Stimulated activated CD4-positive, alpha-beta T cell treated with anti-CD3 and anti-CD28 coated beads, Interleukin-12 subunit alpha, Interleukin-12 subunit beta, amount 100 ng/mL, for 24 hours (primary cell): ENCODE results near the gene ANKRD40.

Experiments used
- DNase-seq, 2 experiments: peaks; one replicate each; pipeline ENCODE4 v3.0.0-alpha.2; 2020; ENCODE audit warnings: low read depth in 2 of 2

Gene ANKRD40

DNA sequence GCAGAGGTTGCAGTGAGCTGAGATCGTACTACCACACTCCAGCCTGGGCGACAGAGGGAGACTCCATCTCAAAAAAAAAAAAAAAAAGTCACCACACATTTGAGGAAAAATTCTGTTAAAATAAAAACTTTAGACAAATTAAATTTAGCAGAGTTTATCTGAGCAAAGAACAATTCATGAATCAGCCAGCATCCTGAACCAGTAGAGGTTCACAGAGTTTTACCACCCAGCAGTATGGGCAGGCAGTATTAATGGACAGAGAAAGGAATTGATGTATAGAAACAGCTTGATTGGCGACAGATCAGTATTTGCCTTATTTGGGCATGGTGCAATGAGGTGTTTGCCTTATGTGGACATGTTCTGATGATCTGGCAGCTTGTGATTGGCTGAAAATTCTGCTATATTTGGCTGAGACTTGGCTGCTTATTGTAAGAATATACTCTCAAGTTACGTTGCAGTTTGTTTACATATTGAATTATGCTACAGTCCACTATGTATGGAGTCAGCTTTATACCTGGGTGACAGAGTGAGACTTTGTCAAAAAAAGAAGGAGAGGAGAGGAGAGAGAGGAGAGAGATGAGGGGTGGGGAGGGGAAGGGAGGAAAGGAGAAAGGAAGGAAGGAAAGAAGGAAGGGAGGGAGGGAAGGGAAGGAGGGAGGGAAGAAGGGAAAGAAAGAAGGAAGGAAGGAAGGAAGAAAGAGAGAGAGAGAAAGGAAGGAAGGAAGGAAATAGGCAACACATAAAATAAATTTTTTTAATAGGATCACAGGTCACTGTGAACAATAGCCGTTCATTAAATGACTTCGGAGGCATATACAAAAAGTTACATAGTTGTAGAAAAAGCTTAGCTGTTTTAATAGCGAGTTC lies 58.4 kb downstream of the ANKRD40 start:
- no peak for DNase-seq

DNA sequence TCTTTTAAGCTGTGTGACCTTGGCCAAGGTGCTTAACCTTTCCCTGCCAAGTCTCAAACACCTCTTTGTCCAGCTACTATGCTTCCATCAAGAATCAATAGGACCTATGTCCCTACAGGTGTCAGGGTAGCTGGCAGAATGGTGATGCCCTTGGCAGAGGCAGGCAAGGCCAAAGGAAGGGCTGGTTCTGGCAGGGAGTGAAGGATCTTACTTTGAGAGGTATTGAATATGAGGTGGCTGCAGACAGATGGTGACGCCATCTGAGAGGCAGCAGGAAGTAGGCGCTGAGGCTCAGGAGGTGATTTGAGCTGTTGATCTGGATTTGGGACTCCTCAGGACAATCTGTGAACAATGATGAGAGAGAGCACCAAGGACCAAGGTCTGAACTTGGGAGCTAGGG lies 60.5 kb downstream of the ANKRD40 start:
- DNase-seq: no peak

DNA sequence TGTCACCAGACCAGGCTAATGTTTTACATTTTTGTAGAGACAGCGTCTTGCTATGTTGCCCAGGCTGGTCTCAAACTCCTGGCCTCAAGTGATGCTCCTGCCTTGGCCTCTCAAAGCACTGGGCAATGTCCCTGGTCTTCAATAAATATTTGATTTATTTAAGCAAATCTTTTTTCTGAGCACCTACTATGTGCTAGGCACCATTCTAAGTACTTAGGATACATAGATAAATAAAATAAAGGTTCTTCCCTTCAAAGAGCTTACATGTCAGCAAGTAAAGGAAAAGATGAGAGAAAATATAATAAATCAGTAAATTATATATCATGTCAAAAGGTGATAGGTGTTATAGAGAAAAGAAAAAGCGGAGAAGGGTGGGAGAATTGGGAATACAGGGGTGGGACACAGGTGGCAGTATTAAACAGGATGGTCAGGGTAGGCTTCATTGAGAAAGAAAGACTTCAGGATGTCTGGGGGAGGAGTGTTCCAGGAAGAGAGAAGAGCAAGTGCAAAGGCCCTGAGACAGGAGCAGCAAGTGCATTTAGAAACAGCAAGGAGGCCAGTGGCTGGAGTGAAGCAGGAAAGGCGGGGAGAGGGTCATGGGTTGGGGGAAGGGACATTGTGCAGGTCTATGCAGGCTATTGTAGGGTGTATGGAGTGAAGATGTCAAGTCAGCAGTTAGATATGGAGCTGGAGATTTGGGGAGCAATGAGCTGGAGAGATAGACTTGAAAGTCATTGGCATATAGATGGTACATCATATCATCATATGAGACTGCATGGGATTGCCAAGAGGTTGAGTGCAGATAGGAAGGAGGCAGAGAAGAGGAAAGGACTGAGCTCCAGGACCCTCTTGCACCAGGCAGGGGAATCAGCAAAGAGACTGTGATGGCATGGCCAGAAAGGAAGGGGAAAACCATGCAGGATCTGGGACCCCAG lies 61.7 kb downstream of the ANKRD40 start:
- no peak for DNase-seq
